Loucy (cell line): ENCODE measurements around the gene APPBP2.

Experiments
- EZH2phosphoT487 ChIP-seq: fragments of 200-600 bp; IDR thresholded peaks from 2 replicates; pipeline ENCODE4 v1.6.1; 2018; ENCODE audit warnings: antibody characterized with exemption, mild to moderate bottlenecking, moderate library complexity, borderline replicate concordance
- TF ChIP-seq, protein P1 (sequence below): fragments of 200-600 bp; sonication (generic); conservative IDR thresholded peaks from 2 replicates; pipeline ENCODE4 v1.5.1; 2014; ENCODE audit warnings: mild to moderate bottlenecking, antibody characterized with exemption, low read length

- TF ChIP-seq, protein P1, sequence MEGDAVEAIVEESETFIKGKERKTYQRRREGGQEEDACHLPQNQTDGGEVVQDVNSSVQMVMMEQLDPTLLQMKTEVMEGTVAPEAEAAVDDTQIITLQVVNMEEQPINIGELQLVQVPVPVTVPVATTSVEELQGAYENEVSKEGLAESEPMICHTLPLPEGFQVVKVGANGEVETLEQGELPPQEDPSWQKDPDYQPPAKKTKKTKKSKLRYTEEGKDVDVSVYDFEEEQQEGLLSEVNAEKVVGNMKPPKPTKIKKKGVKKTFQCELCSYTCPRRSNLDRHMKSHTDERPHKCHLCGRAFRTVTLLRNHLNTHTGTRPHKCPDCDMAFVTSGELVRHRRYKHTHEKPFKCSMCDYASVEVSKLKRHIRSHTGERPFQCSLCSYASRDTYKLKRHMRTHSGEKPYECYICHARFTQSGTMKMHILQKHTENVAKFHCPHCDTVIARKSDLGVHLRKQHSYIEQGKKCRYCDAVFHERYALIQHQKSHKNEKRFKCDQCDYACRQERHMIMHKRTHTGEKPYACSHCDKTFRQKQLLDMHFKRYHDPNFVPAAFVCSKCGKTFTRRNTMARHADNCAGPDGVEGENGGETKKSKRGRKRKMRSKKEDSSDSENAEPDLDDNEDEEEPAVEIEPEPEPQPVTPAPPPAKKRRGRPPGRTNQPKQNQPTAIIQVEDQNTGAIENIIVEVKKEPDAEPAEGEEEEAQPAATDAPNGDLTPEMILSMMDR: no peak
- no peak for TF ChIP-seq EZH2phosphoT487
These were observed 9.6 kb upstream of the APPBP2 start for GRCh38 chr17:60535382-60536279.
